GM12873 (cell line): ENCODE data around the gene EFNB2.

Source experiments
- TF ChIP-seq, protein P1 (sequence below): IDR thresholded peaks from 2 replicates; pipeline ENCODE4 v1.5.1; 2012; ENCODE audit warnings: low read depth, mild to moderate bottlenecking, moderate library complexity, low read length, control low read depth; ENCODE audit not compliant: insufficient read depth; ENCODE audit errors: missing control alignments

Gene EFNB2

DNA sequence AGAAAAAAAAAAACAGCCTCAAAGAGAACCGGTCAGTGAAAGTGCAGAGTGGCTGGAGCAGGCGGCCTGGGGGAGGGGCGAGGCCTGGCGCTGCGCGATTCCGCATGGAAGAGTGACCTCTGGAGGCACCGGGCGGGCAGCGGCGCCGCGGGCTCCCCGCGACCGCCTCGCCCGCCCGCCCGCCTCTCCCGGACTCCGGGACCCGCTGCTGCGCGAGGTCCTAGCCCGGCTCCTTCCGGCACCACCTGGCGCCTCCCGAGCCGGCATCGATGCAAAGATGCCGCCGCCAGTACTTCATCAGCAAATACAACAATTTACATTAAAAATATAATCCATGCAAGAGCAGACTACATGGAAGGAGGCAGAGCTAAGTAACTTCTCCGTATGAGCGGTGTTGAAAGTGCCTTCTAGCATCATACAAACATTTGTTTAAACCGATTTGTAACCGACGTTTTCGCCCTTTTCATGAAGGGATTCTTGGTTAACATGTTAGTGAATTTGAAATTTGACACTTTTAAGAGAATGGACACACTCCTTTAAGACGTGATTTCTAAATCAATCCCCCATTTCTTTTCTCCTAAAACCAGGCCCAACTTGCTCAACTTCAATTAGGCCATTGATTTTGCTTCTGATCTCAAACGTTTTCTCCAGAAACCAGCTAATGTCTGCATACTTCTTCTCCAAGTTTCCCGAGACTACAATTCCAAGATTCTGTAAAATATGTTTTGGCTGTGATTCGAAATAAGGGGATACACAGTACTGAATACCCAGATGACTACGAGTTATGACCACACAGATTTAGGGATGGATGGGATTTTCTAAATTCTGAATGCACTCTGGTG lies 2.1 kb downstream of the EFNB2 start:
- TF ChIP-seq, protein P1, sequence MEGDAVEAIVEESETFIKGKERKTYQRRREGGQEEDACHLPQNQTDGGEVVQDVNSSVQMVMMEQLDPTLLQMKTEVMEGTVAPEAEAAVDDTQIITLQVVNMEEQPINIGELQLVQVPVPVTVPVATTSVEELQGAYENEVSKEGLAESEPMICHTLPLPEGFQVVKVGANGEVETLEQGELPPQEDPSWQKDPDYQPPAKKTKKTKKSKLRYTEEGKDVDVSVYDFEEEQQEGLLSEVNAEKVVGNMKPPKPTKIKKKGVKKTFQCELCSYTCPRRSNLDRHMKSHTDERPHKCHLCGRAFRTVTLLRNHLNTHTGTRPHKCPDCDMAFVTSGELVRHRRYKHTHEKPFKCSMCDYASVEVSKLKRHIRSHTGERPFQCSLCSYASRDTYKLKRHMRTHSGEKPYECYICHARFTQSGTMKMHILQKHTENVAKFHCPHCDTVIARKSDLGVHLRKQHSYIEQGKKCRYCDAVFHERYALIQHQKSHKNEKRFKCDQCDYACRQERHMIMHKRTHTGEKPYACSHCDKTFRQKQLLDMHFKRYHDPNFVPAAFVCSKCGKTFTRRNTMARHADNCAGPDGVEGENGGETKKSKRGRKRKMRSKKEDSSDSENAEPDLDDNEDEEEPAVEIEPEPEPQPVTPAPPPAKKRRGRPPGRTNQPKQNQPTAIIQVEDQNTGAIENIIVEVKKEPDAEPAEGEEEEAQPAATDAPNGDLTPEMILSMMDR, result peak; percentile 40

DNA sequence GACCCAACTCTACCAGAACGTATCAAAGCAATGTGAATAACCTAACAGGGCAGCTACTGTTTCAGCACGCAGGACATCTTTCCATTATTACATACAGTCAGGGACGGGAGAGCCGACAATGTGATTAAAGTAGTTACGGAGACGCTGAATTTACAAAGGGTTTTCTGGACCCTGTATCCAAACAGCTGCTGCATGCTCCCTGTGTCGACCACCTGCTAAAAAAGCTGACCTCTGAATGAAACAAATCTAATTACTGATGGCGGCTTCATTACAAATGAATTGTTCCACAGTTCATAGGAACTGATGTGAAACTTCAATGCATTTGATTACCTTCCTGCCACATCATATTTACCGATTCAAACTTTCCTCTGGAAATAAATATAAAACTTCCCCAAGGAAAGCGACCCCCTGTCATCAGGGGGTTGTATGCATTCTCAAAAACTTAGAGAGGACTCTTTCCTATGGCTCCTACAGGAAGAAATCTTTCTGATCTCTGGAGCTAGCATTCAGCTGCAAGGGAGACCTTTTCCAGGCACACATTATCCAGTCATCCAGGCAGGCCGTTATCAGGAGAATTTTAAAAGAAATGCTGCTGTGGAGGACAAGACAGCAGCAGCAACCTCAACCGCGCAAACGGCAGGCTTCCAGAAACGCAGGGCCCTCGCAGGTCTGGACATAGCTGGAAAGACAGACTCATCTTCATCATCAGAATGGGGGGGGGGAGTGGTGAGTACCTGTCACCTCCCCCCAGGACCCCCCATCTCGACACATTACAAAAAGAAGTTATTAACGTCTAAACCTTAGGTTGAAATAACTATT lies 3.1 kb downstream of the EFNB2 start:
- TF ChIP-seq, protein P1, result no peak

DNA sequence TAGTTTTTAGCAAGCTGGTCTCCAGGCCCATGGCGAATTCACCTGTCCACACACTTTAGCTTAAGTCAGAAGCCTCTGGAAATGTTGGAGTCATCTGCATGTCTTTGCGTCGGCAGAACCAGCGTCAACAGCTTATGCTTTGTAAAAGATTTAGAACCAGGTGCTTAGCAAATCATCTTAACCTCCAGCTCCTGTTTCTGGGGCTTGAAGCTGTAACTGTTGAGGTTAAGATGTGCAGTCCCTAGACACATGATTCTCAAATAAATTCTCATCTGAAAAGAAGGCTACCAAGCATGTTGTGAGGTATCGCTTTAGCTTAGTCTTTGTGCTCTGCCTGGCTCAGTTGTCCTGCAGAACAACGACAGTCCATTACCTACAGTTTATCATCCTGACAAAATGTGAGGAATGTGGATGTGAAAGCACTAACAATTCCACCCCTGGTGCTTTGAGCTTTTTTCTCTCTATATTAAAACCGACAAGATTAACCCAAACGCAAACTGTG lies 4.4 kb downstream of the EFNB2 start:
- TF ChIP-seq, protein P1, result no peak

DNA sequence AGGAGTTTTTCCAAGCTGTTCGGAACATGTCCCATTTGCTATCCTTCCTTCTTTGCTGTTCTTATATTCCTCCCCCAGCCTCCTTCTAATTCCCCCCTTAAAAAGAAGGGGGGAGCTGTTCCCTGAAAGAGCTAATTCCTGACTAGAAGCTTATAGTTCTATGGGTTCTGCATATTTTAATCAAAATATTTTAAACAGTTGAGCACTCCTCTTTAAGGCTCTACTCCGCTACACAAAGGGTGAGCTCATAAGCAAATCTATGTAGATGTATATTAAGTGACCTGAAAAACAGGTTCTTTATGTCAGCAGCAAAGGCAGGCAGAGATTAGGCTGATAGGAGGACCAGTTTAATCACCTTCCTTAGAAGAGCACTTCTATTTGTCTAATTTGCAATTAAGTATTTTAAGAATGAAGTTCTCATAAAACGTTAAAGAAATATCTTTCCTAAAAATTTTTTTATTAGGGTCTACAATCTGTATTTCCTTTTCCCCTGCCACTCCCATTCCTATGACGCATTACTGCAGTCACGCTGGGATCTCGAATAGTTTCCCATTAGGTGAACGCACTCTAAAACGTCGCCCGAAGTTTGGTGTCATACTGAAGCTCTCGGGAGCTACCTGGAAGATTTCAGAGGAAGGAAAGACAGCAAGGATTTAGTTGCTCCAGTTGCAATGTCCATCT lies 5.2 kb downstream of the EFNB2 start:
- TF ChIP-seq, protein P1, result no peak

DNA sequence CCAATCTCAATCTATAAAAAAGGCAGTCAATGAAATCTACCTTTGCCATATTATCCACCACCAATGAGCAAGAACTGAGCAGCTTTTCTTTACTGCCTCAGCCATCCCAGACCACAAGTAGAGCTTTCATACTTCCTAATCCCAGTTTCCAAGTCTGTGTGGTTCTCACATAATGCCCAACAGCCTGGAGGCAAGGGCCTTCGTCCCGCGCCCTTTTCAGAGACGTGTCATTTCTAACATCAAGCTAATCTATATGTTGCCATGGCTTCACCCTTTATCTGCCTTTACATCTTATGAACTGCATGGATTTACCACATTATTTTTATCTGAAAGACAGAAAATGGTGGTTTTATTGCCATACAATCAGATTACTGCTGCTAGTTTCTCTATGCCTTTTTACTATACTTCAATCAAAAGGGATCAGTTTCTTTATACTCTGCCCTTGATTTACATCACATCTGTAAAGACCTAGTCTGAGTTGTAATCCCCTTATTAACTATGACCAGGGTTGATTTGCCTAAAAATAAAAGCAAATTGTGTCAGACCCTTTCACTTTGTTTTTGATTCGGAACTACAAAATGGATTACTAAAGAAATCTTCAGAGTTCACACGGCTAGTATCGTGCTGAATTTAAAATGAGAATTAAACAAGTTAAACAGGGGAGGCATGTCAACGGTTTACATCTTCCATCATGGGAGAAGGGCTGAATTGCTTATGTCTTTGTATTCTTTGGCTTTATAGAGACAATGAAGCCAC lies 5.9 kb downstream of the EFNB2 start:
- TF ChIP-seq, protein P1, result no peak

DNA sequence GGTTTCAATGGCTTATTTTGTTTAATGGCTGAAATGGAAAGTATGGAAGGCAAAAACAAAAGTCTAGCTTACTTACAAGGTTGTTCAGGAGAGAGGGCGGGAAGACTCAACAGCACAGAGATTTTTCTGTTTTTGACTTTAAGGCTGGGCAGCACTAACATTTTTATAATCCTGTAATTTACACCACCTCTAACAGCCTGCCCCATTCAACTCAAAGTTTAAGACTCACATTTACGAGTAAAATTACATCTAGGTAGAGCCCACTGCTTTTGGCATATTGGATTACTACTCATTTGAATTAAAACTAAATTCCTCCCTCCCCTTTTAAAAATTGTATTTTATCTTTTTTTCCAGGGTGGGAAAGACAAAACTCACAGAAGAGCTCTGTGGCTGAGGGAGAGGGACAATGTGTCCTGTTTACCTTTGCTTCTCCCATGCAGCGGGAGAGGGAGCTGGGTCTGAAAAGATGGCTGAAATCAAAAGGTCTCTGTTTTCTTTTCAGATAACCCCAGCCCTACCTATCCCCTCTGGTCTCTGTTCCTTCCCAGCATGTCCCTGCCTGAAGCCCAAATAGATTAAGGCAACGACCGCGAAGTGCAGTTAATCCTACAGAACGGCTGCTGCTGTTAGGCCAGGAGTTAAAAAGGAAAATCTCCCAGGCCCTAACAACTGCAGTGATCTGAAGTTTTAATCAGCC lies 6.6 kb downstream of the EFNB2 start:
- TF ChIP-seq, protein P1, result no peak
